Epithelial cell of prostate (primary cell): ENCODE data around the gene RBFOX2.
A peak's percentile ranks its signal among the peaks of the same experiment; 100 is the strongest.

Experiments used
- DNase-seq: peaks from one replicate; pipeline ENCODE4 v3.0.0-alpha.2; 2011; ENCODE audit warnings: low read depth, low spot score
- H3K27ac ChIP-seq: fragments of 450-650 bp; 2 replicates; pipeline ENCODE4 v1.5.1; 2017; ENCODE audit warnings: mild to moderate bottlenecking

RBFOX2 gene

DNA sequence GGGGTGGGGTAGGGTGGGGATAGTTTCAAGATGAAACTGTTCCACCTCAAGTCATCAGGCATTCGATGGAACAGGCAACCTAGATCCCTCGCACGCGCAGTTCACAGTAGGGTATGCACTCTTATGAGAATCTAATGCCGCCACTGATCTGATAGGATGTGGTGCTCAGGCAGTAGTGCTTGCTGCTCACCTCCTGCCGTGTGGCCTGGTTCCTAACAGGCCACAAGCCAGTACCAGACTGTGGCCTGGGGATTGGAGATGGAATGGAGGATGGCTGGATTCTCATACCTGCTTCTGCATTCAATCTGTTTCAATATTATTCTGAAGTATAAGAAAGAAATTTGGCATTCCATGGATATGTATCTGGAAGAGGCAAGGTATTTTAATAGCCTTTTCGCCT lies 73.1 kb downstream of the RBFOX2 start:
- H3K27ac ChIP-seq: no peak overlapping the region
- no peak for DNase-seq

GRCh38 chr22:35952576-35952975 lies 76.0 kb downstream of the RBFOX2 start:
- no peak overlapping the region for H3K27ac ChIP-seq
- DNase-seq: no peak

GRCh38 chr22:35950262-35950661 lies 78.4 kb downstream of the RBFOX2 start:
- no peak for DNase-seq
- H3K27ac ChIP-seq: no peak overlapping the region

DNA sequence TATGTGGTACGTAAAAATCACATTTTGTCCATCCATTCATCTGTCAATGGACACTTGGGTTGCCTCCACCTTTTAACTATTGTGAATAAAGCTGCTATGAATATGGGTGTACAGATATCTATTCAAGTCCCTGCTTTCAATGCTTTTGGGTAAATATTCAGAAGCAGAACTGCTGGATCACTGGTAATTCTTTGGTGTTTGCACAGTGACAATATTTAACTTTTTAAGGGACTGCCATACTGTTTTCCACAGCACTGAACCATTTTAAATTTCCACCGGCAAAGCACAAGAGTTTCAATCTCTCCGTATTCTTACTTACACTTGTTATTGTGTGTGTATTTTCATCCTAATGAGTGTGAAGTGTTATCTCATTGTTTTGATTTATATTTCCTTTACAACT lies 79.4 kb downstream of the RBFOX2 start:
- no peak for DNase-seq
- H3K27ac ChIP-seq: no peak overlapping the region

DNA sequence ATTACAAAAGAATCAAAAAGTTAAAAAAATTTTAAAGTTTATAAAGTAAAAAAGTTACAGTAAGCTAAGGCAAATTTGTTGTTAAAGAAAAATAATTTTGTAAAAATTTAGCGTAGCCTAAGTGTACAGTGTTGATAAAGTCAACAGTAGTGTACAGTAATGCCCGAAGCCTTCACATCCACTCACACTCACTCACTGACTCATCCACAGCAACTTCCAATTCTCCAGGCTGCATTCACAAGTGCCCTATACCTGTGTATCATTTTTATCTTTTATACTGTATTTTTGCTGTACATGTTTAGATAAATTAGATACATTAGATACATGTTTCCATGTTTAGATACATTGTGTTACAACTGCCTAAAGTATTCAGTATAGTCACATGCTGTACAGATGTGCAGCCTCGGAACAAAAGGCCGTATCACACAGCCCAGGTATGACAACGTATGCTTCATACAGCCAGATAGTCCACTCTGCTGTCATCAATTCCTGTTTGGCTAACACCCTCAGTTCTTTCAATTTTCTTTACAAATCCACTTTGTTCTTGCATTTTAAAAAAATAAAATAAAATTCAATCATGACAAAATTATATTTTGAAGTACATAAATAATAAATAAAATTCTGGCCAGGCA lies 80.7 kb downstream of the RBFOX2 start:
- H3K27ac ChIP-seq: peak overlapping the region; percentile 2
- DNase-seq: no peak

DNA sequence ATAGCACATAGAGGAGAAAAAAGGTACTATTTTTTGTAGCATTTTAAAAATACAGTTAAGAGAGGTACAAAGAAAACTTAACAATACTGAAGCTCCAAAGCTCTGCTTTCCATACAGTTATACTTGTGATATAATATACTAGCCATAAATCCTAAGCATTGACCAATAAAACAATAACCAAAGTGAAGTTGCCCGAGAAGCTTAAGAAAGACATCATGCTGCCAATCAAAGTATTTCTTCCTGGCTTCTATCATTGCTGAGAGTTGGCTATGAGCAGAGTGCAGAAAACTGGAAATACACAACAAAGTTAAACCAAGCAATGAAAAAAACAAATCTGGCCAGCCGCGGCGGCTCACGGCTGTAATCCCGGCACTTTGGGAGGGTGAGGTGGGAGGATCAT lies 84.2 kb downstream of the RBFOX2 start:
- DNase-seq: no peak
- no peak overlapping the region for H3K27ac ChIP-seq

GRCh38 chr22:35940166-35940565 lies 88.5 kb downstream of the RBFOX2 start:
- DNase-seq: no peak

DNA sequence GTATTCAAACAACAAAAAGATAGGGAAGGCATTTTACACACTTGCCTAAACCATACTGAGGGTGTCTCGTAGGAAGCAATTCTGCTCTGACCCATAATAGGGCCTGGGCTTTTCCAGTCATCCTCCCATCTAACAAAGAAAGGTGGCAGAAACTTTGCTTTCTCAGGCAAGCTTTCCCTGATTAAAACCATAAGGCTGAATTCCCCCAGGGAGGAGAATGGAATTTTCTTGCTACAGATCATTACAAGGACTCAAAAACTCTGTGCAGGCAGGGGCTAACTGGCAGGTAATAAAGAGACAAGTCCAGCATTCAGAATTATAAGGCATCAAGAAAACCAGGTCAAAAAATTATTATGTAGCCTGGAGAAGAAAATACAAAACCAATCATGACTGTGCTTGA lies 90.4 kb downstream of the RBFOX2 start:
- DNase-seq: no peak
- no peak overlapping the region for H3K27ac ChIP-seq

More at GRCh38 chr22:35940166-35940565, 88.5 kb downstream of the RBFOX2 start:
- H3K27ac ChIP-seq: no peak overlapping the region

DNA sequence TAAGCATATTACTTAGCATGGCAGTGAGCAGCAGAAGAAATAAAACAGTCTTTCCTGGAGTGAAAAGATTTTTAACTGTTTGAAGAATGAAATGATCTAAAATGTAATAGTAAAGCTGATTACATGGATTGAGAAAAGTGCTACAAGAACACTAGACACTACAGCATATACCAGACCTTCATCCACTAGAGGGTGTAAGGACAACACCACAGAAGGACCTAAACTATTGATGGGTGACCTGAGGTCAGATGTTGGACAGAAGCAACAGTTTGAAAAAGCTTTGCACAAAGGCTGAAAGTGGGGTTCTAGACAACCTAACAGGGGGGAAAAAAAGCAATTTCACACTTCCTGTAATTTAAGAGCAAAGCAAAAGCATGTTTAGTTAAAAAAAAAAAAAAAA lies 97.7 kb downstream of the RBFOX2 start:
- no peak for DNase-seq
- H3K27ac ChIP-seq: no peak overlapping the region

GRCh38 chr22:35928285-35928798 lies 100.3 kb downstream of the RBFOX2 start:
- no peak overlapping the region for H3K27ac ChIP-seq
- no peak for DNase-seq

GRCh38 chr22:35923026-35923425 lies 105.6 kb downstream of the RBFOX2 start:
- no peak for DNase-seq
- no peak overlapping the region for H3K27ac ChIP-seq

- peak overlapping the region; percentile 27 for H3K27ac ChIP-seq
- DNase-seq: peak; percentile 33
Observed at GRCh38 chr22:35921777-35922176, 106.8 kb downstream of the RBFOX2 start.

DNA sequence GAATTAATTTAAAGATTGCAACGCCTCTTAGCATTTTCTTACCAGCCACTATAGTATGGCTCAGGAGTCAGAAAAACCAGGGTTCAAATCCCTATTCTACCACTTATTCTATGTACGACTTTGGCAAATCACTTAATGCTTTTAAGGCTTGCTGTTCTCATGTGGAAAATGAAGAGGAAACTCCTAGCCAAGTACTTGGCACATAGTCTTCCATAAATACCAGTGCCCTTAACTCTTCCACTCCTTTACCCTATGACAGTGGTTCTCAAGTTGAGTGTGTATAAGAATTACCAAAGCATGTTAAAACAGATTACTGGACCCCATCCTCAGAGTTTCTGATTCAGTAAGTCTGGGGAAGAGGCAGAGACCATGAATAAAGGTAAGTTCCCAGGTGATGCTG lies 107.6 kb downstream of the RBFOX2 start:
- H3K27ac ChIP-seq: no peak overlapping the region
- DNase-seq: no peak

DNA sequence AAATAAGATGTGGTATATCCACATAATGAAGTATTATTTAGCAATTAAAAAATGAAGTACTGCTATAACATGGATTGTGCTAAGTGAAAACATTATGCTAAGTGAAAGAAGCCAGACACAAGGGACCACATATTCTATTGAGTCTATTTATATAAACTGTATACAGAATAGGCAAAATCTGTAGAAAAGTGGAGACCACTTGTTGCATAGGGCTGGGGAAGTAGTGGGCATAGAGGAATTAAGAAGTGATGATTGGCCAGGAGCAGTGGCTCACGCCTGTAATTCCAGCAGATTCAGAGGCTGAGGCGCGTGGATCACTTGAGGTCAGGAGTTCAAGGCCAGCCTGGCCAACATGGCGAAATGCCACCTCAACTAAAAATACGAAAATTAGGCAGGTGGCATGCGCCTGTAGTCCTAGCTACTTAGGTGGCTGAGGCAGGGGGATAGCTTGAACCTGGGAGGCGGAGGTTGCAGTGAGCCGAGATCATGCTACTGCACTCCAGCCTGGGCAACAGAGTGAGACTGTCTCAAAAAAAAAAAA lies 109.6 kb downstream of the RBFOX2 start:
- DNase-seq: no peak
- H3K27ac ChIP-seq: no peak overlapping the region

- H3K27ac ChIP-seq: peak overlapping the region; percentile 79
- DNase-seq: no peak
Observed at GRCh38 chr22:35918456-35918855, 110.2 kb downstream of the RBFOX2 start.

GRCh38 chr22:35917651-35918050 lies 111.0 kb downstream of the RBFOX2 start:
- peak overlapping the region; percentile 79 for H3K27ac ChIP-seq
- no peak for DNase-seq

DNA sequence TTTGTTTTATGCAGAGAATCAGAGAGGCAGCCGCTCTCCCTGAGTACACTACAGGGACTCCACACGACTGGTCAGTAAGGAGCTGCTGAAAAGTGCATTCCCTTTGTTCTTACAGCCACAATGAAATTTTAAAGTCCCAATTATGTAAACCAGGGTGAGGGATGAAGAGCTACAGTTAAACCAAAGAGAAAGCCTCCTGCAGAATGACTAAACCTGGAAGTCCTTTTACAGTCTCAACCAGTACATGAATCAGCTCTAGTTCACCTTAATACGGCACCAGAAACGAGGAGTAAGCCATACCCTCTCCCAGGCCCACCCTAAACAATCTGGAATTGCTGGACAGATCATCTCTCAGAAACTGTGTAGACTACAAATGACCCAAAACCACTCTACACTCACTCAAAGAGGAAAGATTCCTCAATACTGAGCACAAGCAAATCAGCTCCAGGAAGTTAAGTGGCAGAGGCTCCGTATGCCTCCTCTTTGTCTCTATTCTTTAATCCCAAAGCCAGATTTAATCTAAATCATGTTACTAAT lies 113.1 kb downstream of the RBFOX2 start:
- no peak for DNase-seq
- peak overlapping the region; percentile 79 for H3K27ac ChIP-seq

DNA sequence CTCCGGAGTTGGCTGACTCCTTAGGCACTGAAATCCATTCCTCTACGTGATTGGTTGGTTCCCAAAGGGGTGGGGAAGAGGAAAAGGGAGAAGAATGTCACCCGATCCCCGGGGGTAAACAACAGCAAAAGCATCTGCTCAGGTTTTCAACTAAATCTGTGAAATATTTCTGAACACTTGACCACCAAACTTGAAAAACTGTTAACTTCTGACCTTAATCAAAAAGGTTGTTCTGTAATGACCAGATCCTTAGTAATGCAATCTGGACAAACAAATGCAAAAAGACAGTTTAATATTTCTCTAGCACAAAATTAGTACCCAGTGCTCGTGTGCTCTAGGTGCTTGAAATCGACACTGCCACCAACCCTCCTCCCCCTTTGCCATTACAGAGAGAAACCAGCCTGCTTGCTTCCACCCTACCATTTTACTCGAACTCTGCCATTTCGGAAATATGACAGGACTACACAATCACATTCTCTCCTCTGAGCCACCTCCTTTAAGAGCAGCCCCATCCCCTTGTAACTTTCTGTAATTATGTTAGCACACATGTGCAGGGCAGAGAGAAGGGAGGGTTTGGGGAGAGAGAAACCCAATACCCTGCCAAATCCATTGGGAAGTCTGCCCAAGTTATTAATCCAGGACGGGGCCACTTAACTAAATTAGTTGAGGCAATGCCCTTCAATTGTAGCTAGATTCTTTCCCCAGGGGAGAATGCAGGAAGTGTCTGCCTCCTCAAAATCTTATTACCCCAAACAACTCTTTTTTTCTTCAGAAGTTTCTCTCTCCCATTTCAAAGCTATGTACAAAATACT lies 113.8 kb downstream of the RBFOX2 start:
- peak; percentile 56 for DNase-seq

GRCh38 chr22:35914357-35914664 lies 114.3 kb downstream of the RBFOX2 start:
- H3K27ac ChIP-seq: peak overlapping the region; percentile 79
- DNase-seq: no peak

More for the DNA sequence above, 113.8 kb downstream of the RBFOX2 start:
- H3K27ac ChIP-seq: peak overlapping the region; percentile 79

- peak overlapping the region; percentile 79 for H3K27ac ChIP-seq
- no peak for DNase-seq
Observed at GRCh38 chr22:35913925-35914324, 114.7 kb downstream of the RBFOX2 start.

GRCh38 chr22:35912658-35913057 lies 116.0 kb downstream of the RBFOX2 start:
- no peak overlapping the region for H3K27ac ChIP-seq
- DNase-seq: no peak
